Activated T-helper 1 cell treated with anti-CD3 and anti-CD28 coated beads, Interleukin-2, amount 50 U/mL, for 16 hours (primary cell): ENCODE measurements around the gene PRKCH.
A peak's percentile ranks its signal among the peaks of the same experiment; 100 is the strongest.

Experiments used
- DNase-seq, 2 donors: peaks; one replicate each; pipeline ENCODE4 v3.0.0-alpha.2; 2020; ENCODE audit warnings: low read depth in 1 of 2, low spot score in 1 of 2

The PRKCH gene

DNA sequence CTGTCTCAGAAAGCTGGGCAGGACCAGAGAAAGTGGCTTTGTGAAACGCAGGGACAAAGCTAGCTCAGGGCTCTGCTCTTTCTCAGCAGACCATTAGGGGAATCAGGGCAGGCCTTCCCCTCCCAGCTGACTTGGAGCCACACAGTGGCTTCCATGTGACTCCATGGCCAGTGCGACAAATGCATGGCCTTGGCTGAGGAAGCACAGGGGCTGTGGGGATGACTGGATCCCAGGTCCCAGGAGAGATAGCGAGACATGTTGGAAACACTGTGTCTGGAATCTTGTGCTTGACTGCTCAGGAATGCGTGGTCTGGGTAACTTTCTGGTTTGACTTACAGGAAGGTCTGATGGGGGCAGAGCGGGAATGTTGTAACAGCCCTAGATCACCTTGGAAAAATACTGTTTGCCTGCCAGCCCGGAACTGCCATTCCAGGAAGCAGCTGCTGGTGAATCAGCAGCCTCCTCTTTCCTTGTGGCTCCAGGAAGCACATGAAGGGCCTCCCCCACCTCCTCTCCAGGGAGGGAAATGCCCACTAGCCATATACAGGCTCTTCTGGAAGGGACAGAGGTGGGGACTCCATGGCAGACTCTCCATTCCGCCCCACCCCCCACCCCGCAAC lies 240.4 kb downstream of the PRKCH start:
- no peak for DNase-seq

DNA sequence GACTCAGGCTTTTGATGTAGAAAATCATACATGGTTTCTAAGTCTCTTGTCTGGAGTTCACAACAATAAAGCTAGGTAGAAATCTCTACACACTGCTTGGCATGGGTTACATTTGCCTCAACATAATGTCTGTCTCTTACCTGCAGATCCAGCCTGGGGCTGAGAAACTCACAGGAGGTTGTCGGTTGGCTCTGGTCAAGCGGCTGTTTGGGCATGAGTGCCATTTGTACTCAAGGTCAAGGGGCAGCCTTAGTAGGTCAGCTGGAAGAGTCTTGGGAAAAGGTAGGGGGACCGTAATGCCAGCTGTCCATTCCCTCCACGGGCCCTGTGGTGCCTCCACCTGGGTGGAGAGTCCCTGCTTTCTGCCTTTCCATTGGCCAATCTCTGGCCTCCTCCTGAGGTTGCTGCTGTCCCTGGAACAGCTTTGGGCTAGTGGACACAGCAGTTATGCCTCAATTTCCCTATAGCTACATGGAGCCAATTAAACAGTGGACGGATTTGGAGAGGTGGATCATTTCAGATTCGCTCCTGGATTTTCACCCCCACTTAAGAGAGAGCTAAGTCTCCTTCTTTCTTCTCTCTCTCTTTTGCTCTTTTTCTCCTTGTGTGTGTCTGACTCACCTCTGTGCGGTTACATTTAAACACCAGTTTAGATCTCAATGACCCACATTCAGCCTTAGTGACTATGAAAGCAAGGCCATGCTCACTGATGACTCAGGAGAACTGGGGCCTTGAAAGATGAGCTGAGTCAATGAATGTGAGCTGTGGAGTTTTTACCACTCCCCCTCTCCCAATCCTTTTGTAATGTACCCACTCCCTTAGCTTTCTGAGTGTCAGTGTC lies 241.2 kb downstream of the PRKCH start:
- peak in 1 of 2 donors; percentile 23 for DNase-seq

DNA sequence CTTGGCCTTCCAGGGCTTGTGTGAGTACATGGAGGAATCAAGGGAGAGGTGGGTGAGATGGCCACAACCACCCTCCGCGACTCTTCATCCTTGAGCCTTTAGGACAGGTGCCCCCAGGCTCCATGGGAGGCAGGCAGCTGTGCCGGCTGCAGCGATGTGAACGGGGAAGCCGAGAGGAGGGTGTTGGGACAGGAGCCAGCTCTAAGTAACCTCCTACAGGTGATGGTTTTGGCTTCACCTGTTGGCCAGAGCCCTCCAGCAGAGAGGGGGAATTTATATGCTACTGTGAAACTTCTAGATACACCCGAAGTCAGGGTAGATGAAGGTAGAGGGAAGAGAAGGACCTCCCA lies 241.8 kb downstream of the PRKCH start:
- no peak for DNase-seq

DNA sequence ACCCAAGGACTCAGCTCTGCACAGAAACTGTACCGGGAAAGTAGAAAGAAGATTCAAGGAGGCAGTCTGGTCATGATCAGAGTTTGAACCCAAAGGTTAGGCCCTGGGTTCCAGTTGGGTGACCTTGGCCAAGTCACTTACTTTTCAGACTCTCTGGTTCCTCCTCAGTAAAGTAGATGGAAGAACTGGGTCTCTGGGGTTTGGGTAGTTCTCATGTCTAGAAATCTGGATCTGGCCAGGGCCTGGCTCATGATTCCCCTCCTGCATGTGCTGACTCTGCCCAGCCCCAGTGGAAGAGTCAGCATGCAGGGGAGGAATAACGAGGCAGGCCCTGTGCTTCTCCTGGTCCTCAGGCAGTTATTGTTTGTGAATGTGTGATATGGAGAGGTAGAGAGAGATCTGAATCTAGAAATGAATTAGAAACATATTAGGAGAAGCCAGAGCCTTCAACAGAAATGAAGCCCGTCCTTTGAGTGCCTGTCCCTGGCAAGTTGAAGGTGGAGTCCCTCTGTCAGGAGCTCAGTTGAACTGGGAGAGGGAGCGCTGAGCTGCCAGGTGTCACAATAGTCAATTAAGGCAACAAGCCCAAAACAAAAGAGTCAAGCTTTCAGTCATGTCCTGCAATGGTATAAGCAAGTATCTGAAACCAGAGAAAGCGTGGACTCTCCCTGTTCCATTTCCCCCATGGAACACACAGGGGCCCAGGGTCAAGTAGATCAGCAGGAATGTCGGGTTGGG lies 242.7 kb downstream of the PRKCH start:
- DNase-seq: no peak

DNA sequence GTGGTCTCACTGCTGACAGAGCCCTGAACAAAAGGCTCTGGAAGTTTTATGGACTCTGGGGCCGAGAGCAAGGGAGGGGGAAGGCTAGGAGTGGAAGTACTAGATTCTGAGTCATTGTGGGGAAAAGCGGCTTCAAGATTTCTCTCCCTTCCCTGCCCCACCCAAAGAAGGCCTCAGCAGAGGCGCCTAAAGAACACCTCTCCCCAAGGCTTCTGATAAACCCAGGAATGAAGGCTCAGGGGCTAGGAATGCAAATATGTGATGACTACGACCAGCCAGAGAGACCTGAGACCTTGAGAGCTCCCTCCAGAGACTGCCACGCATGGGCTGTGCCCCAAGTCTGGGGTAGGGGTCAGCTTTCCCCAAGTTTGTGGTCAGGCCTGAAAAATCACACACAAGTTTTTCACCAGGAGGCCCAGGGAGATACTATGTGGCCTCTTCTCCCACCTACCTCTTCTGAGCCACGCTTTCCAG lies 243.3 kb downstream of the PRKCH start:
- no peak for DNase-seq

DNA sequence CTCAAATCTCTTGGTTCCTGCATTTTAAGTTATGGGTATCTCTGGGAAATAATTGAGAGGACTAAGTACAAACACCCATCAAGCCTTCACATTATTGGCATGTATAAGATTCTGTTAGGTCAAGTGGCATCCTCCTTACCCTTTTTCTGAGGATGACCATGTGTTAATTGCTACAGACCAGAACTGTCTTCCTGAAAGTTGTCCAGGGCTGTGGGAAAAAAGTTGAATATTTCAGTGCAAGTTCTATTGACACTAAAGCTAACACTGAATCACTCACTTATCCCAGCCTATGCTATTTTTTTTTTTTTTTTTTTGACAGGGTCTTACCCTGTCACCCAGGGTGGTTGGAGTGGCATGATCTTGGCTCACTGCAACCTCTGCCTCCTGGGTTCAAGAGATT lies 243.8 kb downstream of the PRKCH start:
- no peak for DNase-seq

DNA sequence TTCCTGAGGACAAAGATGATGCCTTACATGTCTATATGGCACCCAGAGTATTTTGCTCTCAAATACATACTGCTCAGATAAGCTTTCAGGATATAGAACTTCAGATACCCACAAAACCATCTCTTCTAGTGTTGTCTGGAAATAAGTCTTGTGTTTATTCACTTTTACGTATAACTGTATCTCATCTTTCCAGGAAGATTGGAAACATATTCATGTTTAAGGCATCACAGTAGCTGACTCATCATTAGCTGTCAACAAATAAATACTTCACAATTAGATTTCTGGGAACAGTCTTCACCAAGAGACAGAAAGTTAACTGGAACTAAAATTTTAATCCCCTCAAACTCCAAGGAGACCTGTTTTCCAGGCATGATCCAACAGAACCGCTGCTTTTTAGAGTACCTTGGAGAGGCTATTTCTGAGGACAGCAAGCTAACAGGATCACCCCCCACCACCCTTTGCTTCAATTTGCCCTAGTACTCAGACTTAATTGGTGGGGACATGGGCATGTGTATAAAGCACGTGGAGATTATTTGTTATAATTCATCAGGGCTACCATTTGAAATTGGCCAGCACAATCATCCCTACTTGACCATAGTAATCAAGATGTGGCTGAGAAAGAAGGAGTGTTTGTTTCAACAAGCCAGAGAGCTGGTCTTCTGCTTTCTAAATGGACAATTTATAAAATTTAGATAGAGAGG lies 244.6 kb downstream of the PRKCH start:
- no peak for DNase-seq

DNA sequence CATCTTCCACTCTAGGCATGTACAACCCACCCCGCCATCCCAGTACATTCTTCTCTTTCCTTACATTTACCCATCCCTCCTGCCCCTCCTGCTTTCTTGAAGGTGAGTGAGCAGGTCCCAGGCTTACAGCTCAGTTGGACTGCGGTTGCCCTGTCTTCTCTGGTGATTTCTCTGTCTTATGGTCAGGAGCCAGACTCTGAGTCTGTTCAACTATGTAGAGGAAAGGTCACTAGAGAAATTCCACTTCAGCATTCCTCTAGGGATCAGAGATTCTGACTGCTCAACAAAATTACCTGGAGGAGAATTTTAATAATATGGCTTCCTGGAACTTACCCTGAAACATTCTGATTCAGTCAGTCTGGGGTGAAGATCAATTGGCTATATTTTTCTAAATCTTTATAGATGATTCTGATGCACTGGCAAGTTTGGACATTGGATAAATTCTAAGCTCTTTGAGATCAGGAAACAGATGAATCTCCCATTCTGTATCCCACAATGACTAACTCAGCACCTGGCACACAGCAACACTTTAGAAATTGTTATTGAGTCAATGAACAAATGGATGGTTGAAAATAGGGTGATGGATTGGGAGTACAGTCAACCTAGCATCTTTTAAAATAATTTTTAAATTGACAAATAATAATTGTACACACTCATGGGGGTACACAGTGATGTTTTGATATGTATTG lies 245.3 kb downstream of the PRKCH start:
- no peak for DNase-seq

DNA sequence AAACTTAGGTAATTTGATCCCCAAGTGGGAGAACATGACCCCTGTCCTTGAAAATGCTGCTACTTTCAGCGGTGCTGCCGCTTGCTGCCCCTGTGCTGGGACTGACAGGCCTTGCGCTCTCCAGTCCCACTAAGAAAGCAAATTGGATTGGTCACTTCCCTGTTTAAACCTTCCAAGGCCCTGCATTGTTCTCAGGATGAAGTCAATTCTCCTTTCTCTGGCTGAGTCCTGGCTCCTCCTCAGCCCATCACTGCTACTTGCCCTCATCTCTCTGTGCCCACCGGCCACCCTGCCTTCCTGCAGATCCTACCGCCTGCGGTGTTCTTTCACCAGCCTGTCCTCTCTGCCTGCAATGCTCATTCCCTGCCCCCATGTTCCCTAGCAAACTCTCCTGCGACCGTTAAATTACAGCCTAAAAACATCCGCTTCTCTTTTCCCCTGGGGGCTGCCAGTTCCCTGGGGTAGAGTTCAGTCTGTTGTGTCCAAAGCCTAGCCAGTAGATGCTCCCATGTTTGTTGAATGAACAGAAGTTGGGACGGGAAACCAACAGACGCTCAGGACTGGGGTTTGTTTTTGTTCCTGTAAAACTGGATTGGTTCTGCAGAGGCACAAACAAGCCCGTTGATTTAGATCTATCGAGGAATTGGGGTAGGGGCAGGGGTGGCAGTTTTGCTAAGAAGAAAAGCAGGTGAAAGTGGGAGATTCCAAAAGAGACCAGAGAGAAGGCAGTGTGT lies 246.6 kb downstream of the PRKCH start:
- no peak for DNase-seq

DNA sequence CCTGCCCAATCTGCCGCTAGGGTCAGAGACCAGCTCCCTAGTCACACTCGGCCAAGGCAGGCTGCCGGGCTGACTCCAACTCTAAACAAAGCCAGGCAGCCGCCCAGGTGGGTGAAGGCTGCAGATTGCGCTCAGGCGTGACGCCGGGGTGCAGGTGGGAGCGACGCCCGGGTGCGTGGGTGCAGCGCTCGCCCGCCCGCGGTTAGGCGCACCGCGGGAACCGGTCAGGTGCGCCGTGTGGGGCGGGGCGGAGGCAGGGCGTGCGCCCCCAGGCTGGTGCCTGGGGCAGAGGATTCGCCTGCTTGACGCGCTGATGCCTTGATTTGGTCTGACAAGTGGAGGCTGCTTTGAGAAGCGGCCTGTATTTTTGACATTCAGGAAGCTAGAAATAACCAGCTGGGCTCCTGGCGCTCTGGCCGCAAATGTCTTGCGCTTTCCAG lies 247.2 kb downstream of the PRKCH start:
- peak in 1 of 2 donors; percentile 23 for DNase-seq

DNA sequence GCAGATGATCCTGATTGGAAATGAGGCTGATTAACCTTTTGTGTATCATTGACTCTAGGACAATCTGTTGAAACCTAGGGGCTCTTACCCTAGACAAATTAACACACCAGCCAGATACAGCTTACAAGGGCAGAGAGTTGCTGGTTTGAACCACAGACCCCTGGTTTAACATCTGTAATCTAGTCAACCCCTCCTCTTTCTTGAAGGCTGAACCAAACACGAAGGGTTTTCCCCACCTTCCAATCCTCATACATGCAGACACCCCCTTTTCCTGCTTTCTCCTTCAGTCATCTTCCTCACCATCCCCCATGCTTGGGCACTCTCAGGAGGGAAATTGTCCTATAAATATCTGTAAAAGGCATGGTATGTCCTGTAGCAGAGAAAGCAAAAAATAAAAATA lies 247.9 kb downstream of the PRKCH start:
- no peak for DNase-seq

DNA sequence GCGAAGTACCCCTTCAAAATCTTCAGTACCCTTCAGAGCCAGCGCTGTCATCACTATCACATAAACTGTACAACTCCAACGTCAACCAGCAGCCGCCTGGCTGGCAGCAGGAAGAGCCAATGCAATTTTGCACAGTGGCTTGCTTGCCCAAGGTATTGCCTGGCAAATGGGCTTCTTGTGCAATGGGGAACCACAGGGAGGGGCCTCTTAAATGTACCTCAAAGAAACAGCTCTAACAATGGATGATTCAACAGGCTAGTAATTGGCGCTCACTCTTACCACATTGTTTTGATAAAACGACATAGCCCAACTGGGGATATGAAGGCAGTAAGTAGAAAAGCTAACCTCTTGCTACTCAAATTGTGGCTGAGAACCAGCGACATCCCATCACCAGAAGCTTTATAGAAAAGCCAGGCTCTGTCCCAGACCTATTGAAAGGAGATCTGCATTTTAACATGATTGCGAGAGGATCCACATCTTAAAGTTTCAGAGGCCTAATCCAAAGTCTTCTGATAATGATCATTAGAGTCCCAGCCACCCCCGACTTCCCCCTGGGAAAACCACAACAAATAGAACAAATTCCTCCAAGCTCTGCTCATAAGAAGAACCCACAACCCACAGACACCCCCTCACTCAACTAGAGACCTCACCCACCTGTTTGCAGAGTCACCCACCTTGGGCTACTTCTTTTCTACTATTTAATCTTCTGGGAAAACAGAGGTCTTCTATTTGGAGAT lies 248.6 kb downstream of the PRKCH start:
- no peak for DNase-seq

DNA sequence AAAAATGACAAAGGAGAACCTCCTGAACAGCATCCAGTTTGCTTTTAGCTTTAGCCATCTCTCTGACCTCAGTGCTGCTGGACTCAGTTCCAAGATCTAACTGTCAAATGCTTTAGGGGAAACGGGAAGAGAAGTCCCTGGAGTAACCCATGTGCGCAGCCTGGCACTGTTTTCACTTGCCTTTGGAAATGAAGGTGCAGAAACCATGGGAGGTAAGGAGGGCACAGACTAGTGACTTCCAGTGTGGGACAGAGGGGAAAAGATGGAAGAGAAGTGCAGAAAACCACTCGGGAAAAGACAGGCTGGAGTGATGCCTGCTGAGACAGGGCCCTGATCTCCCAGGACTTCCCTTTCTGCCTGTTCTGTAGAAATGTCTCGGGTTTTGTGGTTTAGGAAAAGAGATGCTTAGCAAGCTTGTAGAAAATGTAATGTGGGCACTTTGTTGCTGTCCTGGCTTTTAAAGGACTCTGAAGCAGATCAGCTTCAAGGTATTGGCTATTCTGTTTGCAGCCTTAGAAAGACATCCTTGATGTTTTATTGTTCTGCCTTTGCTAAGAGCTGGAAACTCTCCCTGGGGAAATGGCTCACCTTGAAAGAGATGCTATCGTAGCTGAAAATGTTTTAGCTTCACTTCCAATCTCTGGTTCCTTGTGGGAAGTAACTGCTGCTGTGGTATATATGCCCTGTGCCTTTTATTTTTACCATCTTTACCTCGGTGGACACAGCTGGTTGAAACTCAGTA lies 249.3 kb downstream of the PRKCH start:
- no peak for DNase-seq

DNA sequence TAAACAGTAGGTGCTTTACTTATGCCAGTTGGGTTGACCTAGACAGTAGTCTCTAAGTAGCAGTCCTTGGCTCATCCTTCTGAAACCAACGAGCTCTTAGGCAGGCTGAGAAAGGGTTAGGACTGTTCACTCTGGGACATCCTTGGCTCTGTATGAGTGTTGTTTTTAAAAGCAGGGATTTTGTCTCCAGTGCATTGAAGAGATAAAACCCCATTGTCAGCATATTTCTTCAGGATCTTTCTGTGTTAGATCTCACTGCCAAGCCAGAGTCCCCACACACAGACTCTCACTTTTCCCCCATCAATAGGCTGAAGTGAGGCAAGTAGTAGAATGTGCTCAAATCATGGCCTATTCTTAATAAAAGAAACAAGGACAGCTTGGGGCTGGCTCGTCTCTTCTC lies 250.5 kb downstream of the PRKCH start:
- DNase-seq: no peak

DNA sequence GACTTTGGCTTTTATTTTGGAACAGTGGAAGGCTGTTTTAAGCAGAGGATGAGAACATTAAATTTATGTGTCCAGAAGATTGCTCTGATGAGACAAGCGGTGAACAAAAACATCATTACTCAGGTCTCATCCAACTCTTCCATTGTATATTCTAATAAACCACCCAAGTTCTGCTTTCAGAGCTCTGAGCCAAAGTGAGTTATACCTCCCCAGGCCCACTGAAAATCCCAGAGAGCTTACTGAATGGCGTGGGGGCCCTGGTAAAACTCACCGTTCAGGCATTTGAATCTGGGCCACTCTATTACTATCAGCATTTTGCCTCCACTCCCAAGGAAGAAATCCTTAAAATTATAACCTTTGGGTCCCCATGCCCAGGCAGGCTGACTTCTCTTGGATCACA lies 251.9 kb downstream of the PRKCH start:
- DNase-seq: no peak

DNA sequence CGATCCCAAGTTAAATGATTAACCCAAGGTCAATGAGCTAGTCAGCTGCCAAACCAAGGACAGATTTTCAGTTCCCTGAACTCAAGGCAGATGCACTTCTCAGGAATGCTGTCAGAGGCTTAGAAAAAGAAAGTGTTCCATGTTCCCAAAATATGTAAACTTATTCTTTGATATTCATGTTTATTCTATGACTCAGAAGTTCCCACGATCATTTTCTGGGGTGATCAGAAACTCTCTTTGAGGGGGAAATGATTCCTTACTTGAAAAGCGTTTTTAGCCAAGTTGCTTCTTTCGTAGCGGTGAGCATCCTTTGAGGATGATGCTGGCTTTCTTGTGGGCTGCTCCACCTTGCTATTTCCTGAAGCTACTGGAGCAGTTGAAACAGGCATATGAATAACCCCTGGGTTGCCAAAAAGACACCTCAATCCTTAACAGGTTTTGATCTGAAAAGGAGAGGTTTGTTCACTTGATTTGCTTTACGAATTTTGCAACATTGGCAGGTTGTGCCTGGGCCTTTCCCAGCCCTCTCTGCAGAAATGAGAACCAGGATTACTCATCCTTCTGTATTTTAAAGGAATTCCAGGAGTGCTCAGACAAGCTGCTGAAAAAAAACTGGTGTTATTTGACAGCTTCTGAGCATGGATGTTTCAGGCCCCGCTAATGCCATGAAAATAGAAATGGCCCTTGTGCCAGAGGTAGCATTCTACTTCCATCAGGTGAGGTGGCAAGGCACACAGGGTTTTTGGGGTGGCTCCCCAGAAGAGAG lies 252.6 kb downstream of the PRKCH start:
- DNase-seq: no peak

DNA sequence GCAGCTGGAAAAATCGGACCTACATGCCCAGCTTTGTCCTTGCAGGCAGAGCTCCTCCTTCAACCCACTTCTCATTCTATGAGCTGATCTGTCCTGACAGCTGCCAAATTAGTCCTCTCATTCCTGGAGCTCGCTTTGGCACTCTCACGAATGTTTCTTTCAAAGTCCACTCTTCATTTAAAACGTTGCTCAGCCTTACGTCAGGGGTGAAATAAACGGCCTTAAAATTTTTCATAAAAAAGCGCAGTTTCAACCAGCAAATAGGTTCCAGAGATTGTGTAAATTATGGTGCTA lies 253.1 kb downstream of the PRKCH start:
- no peak for DNase-seq

DNA sequence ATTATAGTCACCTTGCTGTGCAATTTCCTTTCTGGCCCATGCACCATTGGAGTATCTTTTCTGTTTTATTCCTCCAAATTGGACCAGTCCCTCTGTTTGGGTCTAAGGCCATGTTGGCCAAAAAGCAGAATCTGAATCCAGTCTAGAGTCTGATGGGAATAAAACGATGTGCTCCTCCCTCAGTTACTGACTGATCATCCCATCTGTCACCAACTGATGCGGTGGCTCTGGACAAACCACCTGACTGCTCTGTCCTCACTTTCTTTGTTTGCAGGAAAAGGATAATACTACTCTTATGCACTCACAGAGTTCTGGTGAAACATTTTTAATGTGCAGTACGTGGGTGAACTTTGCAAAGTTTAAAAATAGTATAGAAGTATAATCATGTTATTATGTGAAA lies 253.7 kb downstream of the PRKCH start:
- no peak for DNase-seq
